Peyer's patch (tissue), 4 donors: ENCODE data around the gene POLE4.

Source experiments
- CTCF ChIP-seq, 6 experiments: fragments of 450-650 bp in 4 of 6; fragments of 200-600 bp in 2 of 6; sonication (generic) in 1 of 6; IDR thresholded peaks; one replicate each; pipeline ENCODE4 v1.5.1; 2017 to 2019; ENCODE audit warnings: antibody characterized with exemption in 6 of 6, mild to moderate bottlenecking in 3 of 6, moderate library complexity in 1 of 6
- POLR2A ChIP-seq, 2 donors: fragments of 450-650 bp; IDR thresholded peaks; one replicate each; pipeline ENCODE4 v1.5.1; 2017; ENCODE audit warnings: antibody characterized with exemption in 2 of 2, mild to moderate bottlenecking in 2 of 2, moderate library complexity in 2 of 2

GRCh38 chr2:75010571-75010970, 52.1 kb downstream of the POLE4 start:
- TF ChIP-seq POLR2A (IDR thresholded peaks at IDR 0.05) (no peak), CTCF (IDR thresholded peaks at IDR 0.05) (no peak)
